ENCODE measurements around the gene ARL13B.

The ARL13B gene

GRCh38 chr3:93992207-93992606 lies 12.3 kb downstream of the ARL13B start:
- H2BK120ac ChIP-seq (ENCODE audit: low read depth, low read length), result no peak overlapping the region
- H3K79me1 ChIP-seq (ENCODE audit: low read depth, low read length), result peaks cover 2% of the 10 kb centered on the region
- H4K8ac ChIP-seq (ENCODE audit: low read depth, low read length), result no peak overlapping the region
- H3K27me3 ChIP-seq (ENCODE audit: control insufficient read depth in 3 of 3, insufficient read depth in 3 of 3, low read depth in 1 of 3, low read length in 3 of 3), result no peaks in the 10 kb centered on the region
- no peak overlapping the region for H3K23ac ChIP-seq (ENCODE audit: low read depth, low read length, poor library complexity)
- H2AK5ac ChIP-seq (ENCODE audit: low read depth, low read length), result no peak overlapping the region
- no peak overlapping the region for H3K14ac ChIP-seq (ENCODE audit: low read length)
- no peak overlapping the region for H3K18ac ChIP-seq (ENCODE audit: low read length)
- H4K91ac ChIP-seq (ENCODE audit: low read depth, low read length, poor library complexity), result no peak overlapping the region
- DNase-seq (ENCODE audit: low spot score), result no peak
- no peak overlapping the region for H3K4me3 ChIP-seq (ENCODE audit: low read length in 2 of 2)
- H3K4me2 ChIP-seq (ENCODE audit: insufficient read depth, low read length, poor library complexity, severe bottlenecking), result no peak overlapping the region
- peaks cover 0 to 3% of the 10 kb centered on the region in 2 donors for H3K9me3 ChIP-seq (replicated peaks in 1 of 2; ENCODE audit: control insufficient read depth in 2 of 2, insufficient read depth in 1 of 2, low read depth in 1 of 2, low read length in 2 of 2)
- no peak overlapping the region for H3K4ac ChIP-seq (ENCODE audit: low read length)
- H2AFZ ChIP-seq (ENCODE audit: low read length), result no peak overlapping the region
- no peak overlapping the region for H3K9ac ChIP-seq (ENCODE audit: low read depth, low read length, poor library complexity)
- no peak overlapping the region for H3K27ac ChIP-seq (replicated peaks; ENCODE audit: low read length)
- no CpG with 5 or more reads among the region's 3 CpGs for whole genome bisulfite sequencing, 2 donors (ENCODE audit: extremely low coverage in 2 of 2, insufficient read length in 2 of 2, insufficient replicate concordance in 1 of 2)
- no peaks in the 10 kb centered on the region for H3K4me1 ChIP-seq (ENCODE audit: control insufficient read depth in 2 of 2, insufficient read depth in 1 of 2, low read depth in 1 of 2, low read length in 2 of 2)
- no peak overlapping the region for H2BK15ac ChIP-seq (ENCODE audit: low read length)
- H2BK12ac ChIP-seq (ENCODE audit: low read length), result no peak overlapping the region
- H2BK5ac ChIP-seq (ENCODE audit: low read length), result no peak overlapping the region
- peaks cover 0 to 15% of the 10 kb centered on the region in 2 donors for H3K36me3 ChIP-seq (replicated peaks in 1 of 2; ENCODE audit: control insufficient read depth in 2 of 2, insufficient read depth in 2 of 2, low read length in 2 of 2)

GRCh38 chr3:93994056-93994455 lies 14.1 kb downstream of the ARL13B start:
- H3K36me3 ChIP-seq (replicated peaks in 1 of 2; ENCODE audit: control insufficient read depth in 2 of 2, insufficient read depth in 2 of 2, low read length in 2 of 2), result peaks cover 0 to 20% of the 10 kb centered on the region in 2 donors
- H2AK5ac ChIP-seq (ENCODE audit: low read depth, low read length), result no peak overlapping the region
- H3K9me3 ChIP-seq (replicated peaks in 1 of 2; ENCODE audit: control insufficient read depth in 2 of 2, insufficient read depth in 1 of 2, low read depth in 1 of 2, low read length in 2 of 2), result peaks cover 0 to 3% of the 10 kb centered on the region in 2 donors
- H3K4me1 ChIP-seq (ENCODE audit: control insufficient read depth in 2 of 2, insufficient read depth in 1 of 2, low read depth in 1 of 2, low read length in 2 of 2), result no peaks in the 10 kb centered on the region
- H3K14ac ChIP-seq (ENCODE audit: low read length), result no peak overlapping the region
- H3K27ac ChIP-seq (replicated peaks; ENCODE audit: low read length), result no peak overlapping the region
- no peak overlapping the region for H2BK15ac ChIP-seq (ENCODE audit: low read length)
- H2BK12ac ChIP-seq (ENCODE audit: low read length), result no peak overlapping the region
- H2BK120ac ChIP-seq (ENCODE audit: low read depth, low read length), result no peak overlapping the region
- no peak overlapping the region for H3K4me2 ChIP-seq (ENCODE audit: insufficient read depth, low read length, poor library complexity, severe bottlenecking)
- no peak for DNase-seq (ENCODE audit: low spot score)
- peaks cover 2% of the 10 kb centered on the region for H3K79me1 ChIP-seq (ENCODE audit: low read depth, low read length)
- H4K91ac ChIP-seq (ENCODE audit: low read depth, low read length, poor library complexity), result no peak overlapping the region
- no peak overlapping the region for H2AFZ ChIP-seq (ENCODE audit: low read length)
- H3K23ac ChIP-seq (ENCODE audit: low read depth, low read length, poor library complexity), result no peak overlapping the region
- H2BK5ac ChIP-seq (ENCODE audit: low read length), result no peak overlapping the region
- H4K8ac ChIP-seq (ENCODE audit: low read depth, low read length), result no peak overlapping the region
- no peak overlapping the region for H3K4me3 ChIP-seq (ENCODE audit: low read length in 2 of 2)
- H3K18ac ChIP-seq (ENCODE audit: low read length), result no peak overlapping the region
- no peaks in the 10 kb centered on the region for H3K27me3 ChIP-seq (ENCODE audit: control insufficient read depth in 3 of 3, insufficient read depth in 3 of 3, low read depth in 1 of 3, low read length in 3 of 3)
- H3K4ac ChIP-seq (ENCODE audit: low read length), result no peak overlapping the region
- no peak overlapping the region for H3K9ac ChIP-seq (ENCODE audit: low read depth, low read length, poor library complexity)
- no CpG with 5 or more reads among the region's 3 CpGs for WGBS, 2 donors (ENCODE audit: extremely low coverage in 2 of 2, insufficient read length in 2 of 2, insufficient replicate concordance in 1 of 2)

GRCh38 chr3:94001191-94001590 lies 21.2 kb downstream of the ARL13B start:
- no CpG with 5 or more reads among the region's 1 CpG for WGBS, 2 donors (ENCODE audit: extremely low coverage in 2 of 2, insufficient read length in 2 of 2, insufficient replicate concordance in 1 of 2)
- no peak overlapping the region for H3K4ac ChIP-seq (ENCODE audit: low read length)
- H3K4me2 ChIP-seq (ENCODE audit: insufficient read depth, low read length, poor library complexity, severe bottlenecking), result no peak overlapping the region
- no peak overlapping the region for H4K91ac ChIP-seq (ENCODE audit: low read depth, low read length, poor library complexity)
- no peaks in the 10 kb centered on the region for H3K79me1 ChIP-seq (ENCODE audit: low read depth, low read length)
- no peaks in the 10 kb centered on the region for H3K27me3 ChIP-seq (ENCODE audit: control insufficient read depth in 3 of 3, insufficient read depth in 3 of 3, low read depth in 1 of 3, low read length in 3 of 3)
- H3K4me1 ChIP-seq (ENCODE audit: control insufficient read depth in 2 of 2, insufficient read depth in 1 of 2, low read depth in 1 of 2, low read length in 2 of 2), result no peaks in the 10 kb centered on the region
- H3K23ac ChIP-seq (ENCODE audit: low read depth, low read length, poor library complexity), result no peak overlapping the region
- no peak overlapping the region for H3K9ac ChIP-seq (ENCODE audit: low read depth, low read length, poor library complexity)
- H2AK5ac ChIP-seq (ENCODE audit: low read depth, low read length), result no peak overlapping the region
- H2BK5ac ChIP-seq (ENCODE audit: low read length), result no peak overlapping the region
- no peak overlapping the region for H2BK120ac ChIP-seq (ENCODE audit: low read depth, low read length)
- H3K4me3 ChIP-seq (ENCODE audit: low read length in 2 of 2), result no peak overlapping the region
- no peak overlapping the region for H4K8ac ChIP-seq (ENCODE audit: low read depth, low read length)
- H3K27ac ChIP-seq (replicated peaks; ENCODE audit: low read length), result no peak overlapping the region
- no peak overlapping the region for H3K14ac ChIP-seq (ENCODE audit: low read length)
- no peak overlapping the region for H2BK12ac ChIP-seq (ENCODE audit: low read length)
- peaks cover 0 to 3% of the 10 kb centered on the region in 2 donors for H3K9me3 ChIP-seq (replicated peaks in 1 of 2; ENCODE audit: control insufficient read depth in 2 of 2, insufficient read depth in 1 of 2, low read depth in 1 of 2, low read length in 2 of 2)
- peaks cover 2 to 30% of the 10 kb centered on the region in 2 donors for H3K36me3 ChIP-seq (replicated peaks in 1 of 2; ENCODE audit: control insufficient read depth in 2 of 2, insufficient read depth in 2 of 2, low read length in 2 of 2)
- no peak overlapping the region for H2AFZ ChIP-seq (ENCODE audit: low read length)
- no peak overlapping the region for H2BK15ac ChIP-seq (ENCODE audit: low read length)
- no peak overlapping the region for H3K18ac ChIP-seq (ENCODE audit: low read length)
- no peak for DNase-seq (ENCODE audit: low spot score)

GRCh38 chr3:94001827-94002495 lies 22.0 kb downstream of the ARL13B start:
- Histone ChIP-seq H3K79me1 (ENCODE audit: low read depth, low read length) (no peaks in the 10 kb centered on the region), H4K8ac (ENCODE audit: low read depth, low read length) (no peak overlapping the region), H3K23ac (ENCODE audit: low read depth, low read length, poor library complexity) (no peak overlapping the region), H3K18ac (ENCODE audit: low read length) (no peak overlapping the region), H3K9me3 (replicated peaks in 1 of 2; ENCODE audit: control insufficient read depth in 2 of 2, insufficient read depth in 1 of 2, low read depth in 1 of 2, low read length in 2 of 2) (no peaks in the 10 kb centered on the region), H2BK15ac (ENCODE audit: low read length) (no peak overlapping the region), H3K4me1 (ENCODE audit: control insufficient read depth in 2 of 2, insufficient read depth in 1 of 2, low read depth in 1 of 2, low read length in 2 of 2) (no peaks in the 10 kb centered on the region), H4K91ac (ENCODE audit: low read depth, low read length, poor library complexity) (no peak overlapping the region), H3K27me3 (ENCODE audit: control insufficient read depth in 3 of 3, insufficient read depth in 3 of 3, low read depth in 1 of 3, low read length in 3 of 3) (no peaks in the 10 kb centered on the region), H3K9ac (ENCODE audit: low read depth, low read length, poor library complexity) (no peak overlapping the region), H2BK12ac (ENCODE audit: low read length) (no peak overlapping the region), H3K36me3 (replicated peaks in 1 of 2; ENCODE audit: control insufficient read depth in 2 of 2, insufficient read depth in 2 of 2, low read length in 2 of 2) (peaks cover 2 to 30% of the 10 kb centered on the region in 2 donors), H3K4ac (ENCODE audit: low read length) (no peak overlapping the region), H2AK5ac (ENCODE audit: low read depth, low read length) (no peak overlapping the region), H3K27ac (replicated peaks; ENCODE audit: low read length) (no peak overlapping the region), H2BK120ac (ENCODE audit: low read depth, low read length) (no peak overlapping the region), H3K14ac (ENCODE audit: low read length) (no peak overlapping the region), H3K4me2 (ENCODE audit: insufficient read depth, low read length, poor library complexity, severe bottlenecking) (no peak overlapping the region), H2BK5ac (ENCODE audit: low read length) (no peak overlapping the region), H2AFZ (ENCODE audit: low read length) (no peak overlapping the region), H3K4me3 (ENCODE audit: low read length in 2 of 2) (no peak overlapping the region)
- no CpG with 5 or more reads among the region's 3 CpGs for WGBS, 2 donors (ENCODE audit: extremely low coverage in 2 of 2, insufficient read length in 2 of 2, insufficient replicate concordance in 1 of 2)
- DNase-seq (ENCODE audit: low spot score), result no peak
